GM21423 (cell line): Measurements from ENCODE around the gene TOGARAM1.

Experiments
- ATAC-seq: cut with Tn5 transposase; IDR thresholded peaks from one replicate; pipeline ENCODE4 v1.9.1; 2021; ENCODE audit warnings: mild to moderate bottlenecking, moderate library complexity; ENCODE audit not compliant: unreplicated experiment

TOGARAM1 gene, protein sequence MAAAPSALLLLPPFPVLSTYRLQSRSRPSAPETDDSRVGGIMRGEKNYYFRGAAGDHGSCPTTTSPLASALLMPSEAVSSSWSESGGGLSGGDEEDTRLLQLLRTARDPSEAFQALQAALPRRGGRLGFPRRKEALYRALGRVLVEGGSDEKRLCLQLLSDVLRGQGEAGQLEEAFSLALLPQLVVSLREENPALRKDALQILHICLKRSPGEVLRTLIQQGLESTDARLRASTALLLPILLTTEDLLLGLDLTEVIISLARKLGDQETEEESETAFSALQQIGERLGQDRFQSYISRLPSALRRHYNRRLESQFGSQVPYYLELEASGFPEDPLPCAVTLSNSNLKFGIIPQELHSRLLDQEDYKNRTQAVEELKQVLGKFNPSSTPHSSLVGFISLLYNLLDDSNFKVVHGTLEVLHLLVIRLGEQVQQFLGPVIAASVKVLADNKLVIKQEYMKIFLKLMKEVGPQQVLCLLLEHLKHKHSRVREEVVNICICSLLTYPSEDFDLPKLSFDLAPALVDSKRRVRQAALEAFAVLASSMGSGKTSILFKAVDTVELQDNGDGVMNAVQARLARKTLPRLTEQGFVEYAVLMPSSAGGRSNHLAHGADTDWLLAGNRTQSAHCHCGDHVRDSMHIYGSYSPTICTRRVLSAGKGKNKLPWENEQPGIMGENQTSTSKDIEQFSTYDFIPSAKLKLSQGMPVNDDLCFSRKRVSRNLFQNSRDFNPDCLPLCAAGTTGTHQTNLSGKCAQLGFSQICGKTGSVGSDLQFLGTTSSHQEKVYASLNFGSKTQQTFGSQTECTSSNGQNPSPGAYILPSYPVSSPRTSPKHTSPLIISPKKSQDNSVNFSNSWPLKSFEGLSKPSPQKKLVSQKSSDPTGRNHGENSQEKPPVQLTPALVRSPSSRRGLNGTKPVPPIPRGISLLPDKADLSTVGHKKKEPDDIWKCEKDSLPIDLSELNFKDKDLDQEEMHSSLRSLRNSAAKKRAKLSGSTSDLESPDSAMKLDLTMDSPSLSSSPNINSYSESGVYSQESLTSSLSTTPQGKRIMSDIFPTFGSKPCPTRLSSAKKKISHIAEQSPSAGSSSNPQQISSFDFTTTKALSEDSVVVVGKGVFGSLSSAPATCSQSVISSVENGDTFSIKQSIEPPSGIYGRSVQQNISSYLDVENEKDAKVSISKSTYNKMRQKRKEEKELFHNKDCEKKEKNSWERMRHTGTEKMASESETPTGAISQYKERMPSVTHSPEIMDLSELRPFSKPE (N-terminal part only)

DNA sequence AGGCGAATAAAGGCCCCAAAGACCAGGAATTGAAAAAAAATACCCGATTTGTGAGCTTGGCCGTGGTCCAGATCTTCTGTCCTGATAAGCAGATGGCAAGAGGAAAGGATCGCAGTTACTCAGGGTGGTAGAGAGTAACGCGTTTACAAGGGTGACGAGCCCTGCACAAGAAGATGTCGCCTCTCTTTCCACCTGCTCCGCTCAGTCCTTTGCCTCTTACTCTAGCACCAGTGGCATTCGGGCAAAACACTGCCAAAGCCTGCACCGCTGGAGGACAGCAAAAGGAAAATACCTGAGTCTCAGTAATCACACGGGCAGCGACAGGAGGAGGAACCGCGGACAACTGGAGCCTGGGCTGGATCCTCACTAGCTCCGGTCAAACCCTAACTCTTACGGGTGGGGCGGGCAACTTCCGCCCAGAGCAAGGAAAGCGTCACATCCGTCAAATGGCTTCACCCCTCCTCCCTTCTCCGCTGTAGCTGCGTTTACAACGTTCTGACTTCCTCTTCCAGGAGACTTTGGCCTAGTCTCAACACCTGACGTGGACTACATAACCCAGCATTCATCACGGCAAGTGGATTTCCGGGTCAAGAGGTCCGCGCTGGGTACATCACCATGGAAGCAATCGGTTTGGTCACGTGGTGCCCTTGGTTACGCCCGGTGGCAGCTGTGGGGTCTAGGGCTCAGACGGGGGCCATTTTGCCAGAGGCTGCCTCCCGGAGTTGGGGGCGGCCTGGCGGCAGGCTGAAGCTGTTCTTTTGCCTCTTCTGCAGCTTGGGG is at the start of gene TOGARAM1, which contains the start of gene KLHL28:
Gene TOGARAM1 (plus strand): TSS at position 637 of the 780 bp plus-strand sequence. CDS start 232 bp downstream, outside the sequence.
Gene KLHL28 (minus strand): TSS at position 394 of the 780 bp plus-strand sequence. CDS start 16,019 bp downstream, outside the sequence.
- peak; percentile 90 for ATAC-seq

DNA sequence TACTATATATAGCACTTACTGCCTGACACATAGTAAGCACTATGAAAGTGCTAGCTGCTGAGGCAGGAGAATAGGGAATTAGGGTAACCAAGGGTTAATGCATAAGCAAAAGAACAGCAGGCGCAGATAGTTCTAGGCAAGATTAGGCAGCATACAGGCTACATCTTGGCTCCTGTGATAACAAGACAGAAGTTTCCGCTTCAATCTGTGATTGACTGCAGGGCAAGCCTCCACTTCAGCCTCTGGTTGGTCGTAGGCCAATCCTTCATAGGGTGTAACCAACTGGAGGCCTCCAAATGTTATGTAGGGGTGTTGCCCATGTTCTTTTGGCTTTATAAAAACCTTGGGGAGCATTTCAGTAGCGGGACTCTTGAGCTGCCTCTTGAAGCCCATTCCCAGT is 47.1 kb upstream of the TOGARAM1 start:
- ATAC-seq, result no peak

DNA sequence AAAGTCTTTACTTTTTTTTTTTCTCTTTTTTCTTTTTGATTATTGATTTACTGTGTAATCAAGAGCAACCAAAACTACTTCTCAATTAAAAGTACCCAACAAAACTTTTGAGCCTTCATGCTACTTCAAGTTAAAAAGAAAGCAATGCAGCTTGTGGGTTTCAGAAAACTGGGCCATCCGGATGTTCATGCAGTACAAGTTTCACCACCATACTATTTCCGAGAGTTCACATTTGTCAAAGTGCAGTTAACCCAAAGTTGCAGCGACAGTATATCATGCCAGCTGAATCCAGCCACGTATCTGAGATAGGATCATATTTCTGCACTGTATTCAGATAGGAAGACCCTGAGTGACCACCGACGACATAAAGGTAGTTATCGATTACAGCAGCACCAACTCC is 33.2 kb upstream of the TOGARAM1 start:
- ATAC-seq, result no peak

DNA sequence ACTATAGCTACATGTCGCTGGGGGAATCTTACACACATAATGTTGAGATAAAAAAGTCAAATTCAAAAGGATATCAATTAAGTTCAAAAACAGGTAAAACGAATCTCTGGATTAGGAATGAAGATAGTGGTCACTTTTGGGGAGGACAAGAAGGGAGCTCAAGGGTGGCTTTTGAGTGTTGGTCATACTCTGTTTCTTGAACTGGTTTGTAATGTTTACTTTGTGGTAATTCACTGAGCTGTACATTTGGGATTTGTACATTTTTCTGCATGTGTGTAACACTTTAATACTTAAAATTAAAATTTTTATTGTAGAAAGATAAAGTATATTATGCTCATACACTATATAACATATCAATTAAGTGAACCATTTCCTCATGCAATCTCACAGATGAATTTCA is 26.8 kb upstream of the TOGARAM1 start:
- ATAC-seq, result no peak

DNA sequence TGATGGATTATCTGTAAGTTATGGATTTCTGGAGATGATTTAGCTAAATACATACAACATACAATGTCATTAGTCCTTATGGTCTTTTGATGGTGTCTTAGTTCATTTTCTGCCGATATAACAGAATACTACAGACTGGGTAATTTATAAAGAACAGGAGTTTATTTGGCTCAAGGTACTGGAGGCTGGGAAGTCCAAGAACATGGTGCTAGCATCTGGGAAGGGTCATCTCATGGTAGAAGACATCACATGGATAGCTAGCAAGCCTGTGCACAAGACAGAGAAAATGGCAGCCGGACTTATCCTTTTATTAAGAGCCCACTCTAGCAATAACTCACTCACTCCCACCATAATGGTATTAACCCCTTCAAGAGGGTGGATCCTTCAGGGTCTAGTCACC is 24.4 kb upstream of the TOGARAM1 start:
- ATAC-seq, result no peak

DNA sequence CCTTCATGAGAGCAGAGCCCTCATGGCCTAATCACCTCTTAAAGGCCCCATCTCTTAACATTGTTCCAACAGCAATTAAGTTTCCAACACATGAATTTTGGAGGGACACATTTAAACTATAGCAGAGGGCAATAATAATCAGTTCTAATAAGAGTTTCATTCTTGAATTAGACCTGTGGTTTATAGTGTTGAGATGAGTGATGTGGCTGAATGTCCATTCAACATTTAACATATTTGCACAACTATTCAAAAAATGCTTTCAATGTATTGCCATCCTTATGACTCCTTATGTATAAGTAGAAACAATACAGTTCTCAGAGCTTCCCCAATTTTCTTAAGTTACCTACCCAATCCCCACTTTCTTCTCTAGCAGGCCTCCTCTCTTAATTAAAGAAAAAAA is 21.8 kb upstream of the TOGARAM1 start:
- ATAC-seq, result no peak

DNA sequence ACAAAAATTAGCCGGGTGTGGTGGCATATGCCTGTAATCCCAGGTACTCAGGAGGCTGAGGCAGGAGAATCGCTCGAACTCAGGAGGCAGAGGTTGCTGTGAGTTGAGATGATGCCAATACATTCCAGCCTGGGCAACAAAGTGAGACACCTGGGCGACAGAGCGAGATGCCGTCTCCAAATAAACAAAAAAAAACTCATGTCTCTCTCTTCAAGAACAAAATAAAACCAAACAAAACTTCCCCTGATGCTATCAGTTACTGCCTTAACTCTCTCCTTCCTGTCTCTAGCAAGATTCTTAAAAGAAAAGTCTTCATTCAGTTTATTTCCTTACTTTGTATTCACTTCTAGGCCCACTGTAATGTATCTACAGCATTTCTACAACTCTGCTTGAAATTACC is 21.0 kb upstream of the TOGARAM1 start:
- ATAC-seq, result no peak

DNA sequence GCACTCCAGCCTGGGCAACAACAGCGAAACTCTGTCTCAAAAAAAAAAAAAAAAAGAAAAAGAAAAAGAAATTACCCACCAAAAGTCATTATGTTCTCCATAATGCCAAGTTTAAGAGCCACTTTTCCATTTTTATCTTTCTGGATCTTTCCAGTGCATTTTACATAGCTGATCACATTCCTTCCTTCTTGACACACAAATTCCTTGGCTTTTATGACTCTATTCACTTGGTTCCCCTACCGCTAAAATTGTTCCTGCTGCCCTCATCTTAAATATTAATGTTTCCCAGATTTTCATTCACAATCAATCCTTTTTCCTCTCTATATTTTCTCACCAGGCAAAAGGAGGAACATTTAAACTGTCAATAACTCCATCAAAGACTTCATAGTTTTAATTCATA is 20.4 kb upstream of the TOGARAM1 start:
- ATAC-seq, result no peak

DNA sequence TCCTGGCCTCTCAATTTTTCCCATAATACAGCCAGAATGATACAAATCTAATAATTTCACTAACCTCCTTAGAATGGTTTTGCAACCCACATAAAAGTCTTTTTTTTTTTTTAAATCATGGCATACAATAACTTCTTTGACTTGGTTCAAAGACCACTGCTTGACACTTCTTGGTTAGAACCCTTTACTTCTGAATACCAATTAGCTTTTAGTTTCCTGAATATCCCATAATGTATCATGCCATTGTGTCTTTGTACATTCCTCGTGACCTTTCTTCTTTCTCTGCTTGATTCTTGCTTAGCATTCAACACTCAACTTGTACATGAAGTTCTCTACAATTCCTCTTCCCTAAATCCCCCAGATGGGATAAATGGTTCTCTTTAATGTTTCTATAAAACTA is 19.6 kb upstream of the TOGARAM1 start:
- ATAC-seq, result no peak

DNA sequence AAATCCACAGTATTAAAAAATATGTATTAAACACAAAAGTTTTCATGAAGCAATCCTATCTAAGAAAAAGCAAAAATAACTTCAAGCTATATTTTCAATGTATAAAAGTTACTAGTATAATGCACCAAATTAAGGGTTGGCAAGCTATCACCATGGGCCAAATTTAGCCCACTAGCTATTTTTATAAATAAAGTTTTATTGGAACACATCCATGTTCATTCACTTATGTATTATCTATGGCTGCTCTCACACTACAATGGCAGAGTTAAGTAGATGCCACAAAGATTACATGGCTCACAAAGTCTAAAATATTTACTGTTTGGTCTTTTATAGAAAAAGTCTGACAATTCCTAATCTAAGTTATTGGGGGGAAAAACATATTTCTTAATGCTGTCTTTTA is 17.9 kb upstream of the TOGARAM1 start:
- ATAC-seq, result no peak

DNA sequence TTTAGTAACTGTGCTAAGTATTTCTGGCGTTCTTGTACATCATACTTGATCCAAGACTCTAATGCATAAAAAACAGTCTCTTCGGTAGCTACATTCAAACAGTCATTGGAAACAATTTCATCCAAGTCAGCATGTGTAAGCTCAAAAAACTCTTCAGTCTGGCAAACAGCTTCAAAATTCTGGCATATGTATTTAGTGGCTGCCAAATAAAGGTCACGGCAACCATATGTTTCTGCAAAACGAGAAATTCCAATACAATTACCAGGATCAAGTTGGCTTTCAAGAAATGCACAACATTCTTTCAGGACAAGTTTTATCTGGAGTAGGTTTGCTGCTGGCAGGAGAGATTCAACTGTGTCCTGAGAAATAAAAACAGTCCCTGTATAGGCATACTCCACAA is 16.7 kb upstream of the TOGARAM1 start:
- ATAC-seq, result no peak

DNA sequence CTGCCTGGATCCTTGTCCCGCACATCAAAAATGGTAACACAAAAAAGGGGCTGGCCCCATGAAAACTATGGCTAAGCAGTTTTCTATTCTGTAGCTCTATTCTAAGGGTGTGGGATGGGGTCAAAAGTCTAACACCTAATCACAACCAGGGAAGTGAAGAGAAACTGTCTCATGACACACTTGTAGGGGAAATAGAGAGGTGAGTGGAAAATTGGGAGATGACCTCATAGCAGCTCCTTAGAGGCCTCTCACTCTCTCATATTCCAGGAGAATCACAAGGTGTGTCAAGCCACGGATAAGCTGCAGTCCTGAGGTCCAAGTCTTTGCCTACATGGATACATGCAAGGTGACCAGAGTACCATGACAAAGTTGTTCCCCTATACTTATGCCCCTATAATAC is 10.9 kb upstream of the TOGARAM1 start:
- no peak for ATAC-seq

DNA sequence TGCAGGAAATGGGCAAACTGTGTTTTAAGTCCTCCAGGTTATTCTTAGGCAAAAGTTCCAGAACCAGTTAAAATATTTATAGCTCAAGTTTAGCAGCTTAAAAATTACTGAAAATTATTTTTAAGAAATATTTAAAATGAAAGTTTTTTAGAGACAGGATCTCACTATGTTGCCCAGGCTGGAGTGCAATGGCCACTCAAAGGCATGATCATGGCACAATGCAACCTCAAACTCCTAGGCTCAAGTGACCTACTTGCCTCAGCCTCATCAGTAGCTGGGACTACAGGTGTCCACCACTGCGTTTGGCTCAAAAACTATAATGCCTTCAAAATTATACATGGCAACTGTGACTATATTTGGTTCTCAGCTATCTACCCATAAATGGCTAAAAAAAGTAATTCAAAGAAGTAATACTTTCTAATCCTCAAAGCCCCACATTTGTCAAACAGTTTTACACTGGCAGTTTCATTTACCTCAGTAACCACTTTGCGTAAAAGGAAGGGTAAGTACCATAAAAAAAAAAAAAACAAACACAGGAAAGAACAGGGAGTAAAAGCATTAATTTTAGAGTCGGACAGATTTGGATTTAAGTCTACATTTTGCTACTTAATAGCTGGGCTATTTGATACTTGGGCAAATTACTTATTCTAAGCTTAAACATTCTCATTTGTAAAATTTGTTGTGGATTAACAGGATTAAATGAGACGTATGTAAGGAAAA is 9.4 kb upstream of the TOGARAM1 start:
- no peak for ATAC-seq

DNA sequence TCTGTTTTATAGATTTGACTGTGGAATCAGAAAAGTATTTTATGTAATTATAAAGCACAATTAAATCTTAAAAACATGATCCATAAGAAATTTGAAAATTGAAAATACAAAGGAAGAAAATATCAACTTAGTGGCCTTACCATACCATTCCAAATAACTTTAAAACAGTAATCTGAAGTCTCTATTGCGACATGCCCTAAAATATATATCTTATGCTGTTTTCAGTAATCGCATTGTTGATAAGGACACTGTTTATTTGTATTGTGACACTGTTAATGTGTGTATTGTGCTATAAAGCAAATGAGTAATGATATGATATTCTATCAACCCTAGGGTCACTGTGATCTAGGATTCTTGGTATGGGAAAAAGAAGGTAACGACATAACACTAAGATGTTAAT is 7.2 kb upstream of the TOGARAM1 start:
- no peak for ATAC-seq

DNA sequence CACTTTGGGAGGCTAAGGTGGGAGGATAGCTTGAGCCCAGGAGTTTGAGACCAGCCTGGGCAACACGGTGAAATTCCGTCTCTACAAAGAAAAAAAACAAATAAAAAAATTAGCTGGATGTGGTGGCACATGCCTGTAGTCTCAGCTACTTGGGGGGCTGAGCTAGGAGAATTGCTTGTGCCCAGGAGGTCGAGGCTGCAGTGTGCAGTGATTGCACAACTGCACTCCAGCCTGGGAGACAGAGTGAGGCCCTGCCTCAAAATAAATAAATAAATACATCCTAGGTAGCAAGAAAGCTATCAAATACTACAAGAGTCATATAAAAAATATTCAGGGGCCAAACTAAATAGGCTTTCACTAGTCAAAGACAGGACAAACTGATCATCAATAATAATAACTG is 6.5 kb upstream of the TOGARAM1 start:
- ATAC-seq, result no peak

DNA sequence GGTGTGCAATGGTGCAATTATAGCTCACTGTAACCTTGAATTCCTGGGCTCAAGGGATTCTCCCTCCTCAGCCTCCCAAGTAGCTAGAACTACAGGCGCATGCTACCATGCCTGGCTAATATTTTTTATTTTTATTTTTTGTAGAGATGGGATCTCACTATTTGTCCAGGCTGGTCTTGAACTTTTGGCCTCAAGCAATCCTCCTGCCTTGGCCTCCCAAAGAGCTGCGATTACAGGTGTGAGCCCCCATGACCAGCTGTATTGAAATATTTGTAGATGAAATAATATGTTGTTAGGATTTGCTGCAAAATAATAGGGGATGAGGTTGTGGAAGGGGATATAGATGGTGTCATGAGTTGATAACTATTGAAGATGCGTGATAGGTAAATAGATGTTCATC is 5.1 kb upstream of the TOGARAM1 start:
- ATAC-seq, result no peak

DNA sequence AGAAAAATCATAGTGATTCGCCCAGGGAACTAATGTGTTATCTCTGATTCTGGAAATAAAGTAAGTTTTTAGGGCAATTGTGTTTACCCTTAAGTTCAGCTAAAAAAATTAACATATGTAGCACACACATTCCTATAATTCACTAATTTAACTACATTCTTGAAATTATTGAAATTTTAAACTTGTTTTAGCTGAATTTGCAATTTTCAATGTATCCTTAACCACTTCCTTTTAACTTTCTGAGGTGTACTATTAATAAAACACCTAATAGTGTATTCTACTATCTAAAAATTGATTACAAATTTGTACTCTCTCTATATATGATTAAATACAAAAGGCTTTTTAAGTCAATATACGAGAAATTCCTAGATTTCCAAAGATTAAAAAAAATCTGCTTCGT is 2.5 kb upstream of the TOGARAM1 start:
- ATAC-seq, result no peak

DNA sequence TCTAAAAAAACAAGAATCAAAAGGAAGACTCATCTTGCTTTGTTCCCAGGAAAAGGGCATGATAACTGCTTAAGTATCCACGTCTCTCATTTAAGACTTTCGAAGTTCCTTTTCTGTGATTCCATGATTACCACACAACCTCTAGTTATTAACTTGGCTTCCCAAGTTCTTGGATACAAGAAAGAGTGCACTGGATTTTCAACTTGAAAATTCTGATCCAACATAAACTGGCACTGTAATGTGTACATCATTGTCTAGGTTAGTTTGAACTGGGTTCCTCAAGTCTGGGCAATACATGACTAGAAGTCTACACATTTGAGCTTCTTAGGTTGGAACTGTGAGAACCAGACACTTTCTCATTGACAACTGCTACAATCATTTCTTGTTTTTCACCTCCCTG is 1.8 kb upstream of the TOGARAM1 start:
- no peak for ATAC-seq

DNA sequence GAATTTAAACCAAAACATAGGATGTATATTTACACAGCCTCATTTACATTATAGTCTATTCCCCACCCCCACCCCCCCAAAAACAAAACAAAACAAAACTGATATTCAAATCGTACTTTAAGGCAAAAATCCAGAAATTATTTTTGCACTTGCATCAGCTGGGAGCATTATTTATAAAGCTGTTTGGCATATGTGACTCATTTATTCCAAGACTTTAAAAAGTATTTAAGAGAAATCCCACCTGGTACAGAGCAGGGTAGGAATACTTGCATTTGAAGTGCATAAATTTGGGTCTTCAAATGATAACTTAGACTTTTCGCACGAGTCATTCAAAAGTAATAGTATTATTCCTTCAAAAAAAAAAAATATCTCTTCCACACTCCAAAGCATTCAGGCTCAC is 1.3 kb upstream of the TOGARAM1 start:
- ATAC-seq, result no peak

DNA sequence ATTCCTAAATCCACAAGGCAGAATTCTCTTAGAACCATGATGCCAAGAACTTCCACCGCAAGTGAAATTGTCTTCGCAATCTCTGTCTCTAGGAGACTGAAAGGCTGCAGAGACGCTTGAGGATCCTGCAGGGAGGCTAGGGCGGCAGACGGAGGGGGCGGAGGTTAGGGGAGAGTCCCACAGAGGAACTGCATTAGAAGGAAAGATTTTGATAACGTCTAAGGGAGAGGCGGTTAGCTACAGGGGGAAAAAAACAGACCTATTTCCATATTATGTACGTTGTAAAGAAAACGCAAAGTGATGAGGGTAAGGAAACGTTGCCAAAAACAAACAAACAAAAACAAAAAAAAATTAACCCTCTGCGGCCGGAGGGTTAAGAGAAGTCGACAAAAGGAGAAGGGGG is 838 bp upstream of the TOGARAM1 start:
- peak; percentile 25 for ATAC-seq
